HCT116 (cell line): ENCODE results near the gene SETD2. TPM values are rescaled to one million over a fixed set of nuclear protein-coding genes. Genes with fewer than 3 reads are reported as not detected.

Source experiments
- ATAC-seq: fragments of 200-7000 bp; cut with Tn5 transposase; 2 replicates; pipeline ENCODE4 v1.9.1; 2020; ENCODE audit warnings: mild to moderate bottlenecking, moderate library complexity
- BruUV-seq: library from RNA; stranded (reverse); fragments of 400-500 nt; replicated peaks from 2 replicates; lab custom pipeline; 2021; lab: Mats Ljungman, UMichigan
- CTCF ChIA-PET: fragments of 300-600 bp; sonication (Branson Sonifier 250); formaldehyde crosslinking; loops from one replicate; lab custom pipeline; 2021; ENCODE audit warnings: antibody characterized with exemption; lab: Charles Lee
- POLR2A ChIA-PET: fragments of 300-600, 350-600 bp; sonication (Branson Sonifier 250); formaldehyde crosslinking; loops from one replicate; lab custom pipeline; 2021; ENCODE audit warnings: antibody characterized with exemption; lab: Charles Lee
- RAD21 ChIA-PET, 2 experiments: fragments of 300-600 bp; sonication (Branson Sonifier 250); formaldehyde crosslinking; loops; one replicate each; lab custom pipeline; 2023; ENCODE audit warnings: low total read pairs in 2 of 2; ENCODE audit not compliant: uncharacterized antibody in 2 of 2, unreplicated experiment in 2 of 2, low non-redundant PET in 1 of 2; lab: Charles Lee
- DNase-seq: peaks from one replicate; pipeline ENCODE4 v3.0.0-alpha.2; 2010; ENCODE audit warnings: low read depth, low spot score
- H2AFZ ChIP-seq: fragments of 200-600 bp; shearing (Covaris generic), sonication (generic); 2 replicates; pipeline ENCODE4 v1.6.1; 2017; ENCODE audit warnings: low read depth, mixed run types, mixed read lengths, antibody characterized with exemption, low read length; ENCODE audit not compliant: poor library complexity, severe bottlenecking
- H3K27ac ChIP-seq: 2 replicates; pipeline ENCODE4 v1.5.1; 2012; ENCODE audit warnings: low read depth, low read length
- H3K27me3 ChIP-seq: fragments of 200-600 bp; sonication (generic); 2 replicates; pipeline ENCODE4 v1.6.1; 2016; ENCODE audit warnings: mixed run types, low read length, mixed read lengths; ENCODE audit not compliant: insufficient read depth
- H3K36me3 ChIP-seq, 2 experiments: fragments of 200-500 bp in 1 of 2; fragments of 200-600 bp in 1 of 2; sonication (Bioruptor generic) in 1 of 2; sonication (generic) in 1 of 2; 2 replicates each; pipeline versions ENCODE4 v1.5.1 to v1.6.1; 2014 to 2016; ENCODE audit warnings: low read length in 2 of 2, inconsistent platforms in 1 of 2, mixed read lengths in 1 of 2, mixed run types in 1 of 2; ENCODE audit not compliant: insufficient read depth in 2 of 2, control insufficient read depth in 1 of 2
- H3K4me1 ChIP-seq, 2 experiments: fragments of 200-600 bp in 1 of 2; sonication (generic) in 1 of 2; 2 replicates each; pipeline versions ENCODE4 v1.5.1 to v1.6.1; 2012 to 2017; ENCODE audit warnings: low read length in 2 of 2, inconsistent platforms in 1 of 2, mild to moderate bottlenecking in 1 of 2, mixed read lengths in 1 of 2, mixed run types in 1 of 2, moderate library complexity in 1 of 2; ENCODE audit not compliant: insufficient read depth in 2 of 2, control insufficient read depth in 1 of 2
- H3K4me2 ChIP-seq: fragments of 200-600 bp; sonication (generic); 2 replicates; pipeline ENCODE4 v1.6.1; 2017; ENCODE audit warnings: mixed run types, low read length, mixed read lengths
- H3K4me3 ChIP-seq, 2 experiments: fragments of 200-600 bp in 1 of 2; sonication (generic) in 1 of 2; replicated peaks in 1 of 2; 2 replicates each; pipeline ENCODE4 v1.5.1; 2011 to 2016; ENCODE audit warnings: low read length in 2 of 2, control low read depth in 1 of 2, low read depth in 1 of 2, mild to moderate bottlenecking in 1 of 2, mixed read lengths in 1 of 2, mixed run types in 1 of 2
- H3K79me2 ChIP-seq: fragments of 200-600 bp; sonication (generic); 2 replicates; pipeline ENCODE4 v1.6.1; 2017; ENCODE audit warnings: mild to moderate bottlenecking, mixed run types, low read length, moderate library complexity, mixed read lengths; ENCODE audit not compliant: insufficient read depth
- H3K9ac ChIP-seq: fragments of 200-600 bp; sonication (generic); 2 replicates; pipeline ENCODE4 v1.6.1; 2016; ENCODE audit warnings: low read length, mixed read lengths
- H3K9me2 ChIP-seq: fragments of 200-600 bp; sonication (generic), shearing (Covaris generic); 2 replicates; pipeline ENCODE4 v1.6.1; 2017; ENCODE audit warnings: mixed run types, mild to moderate bottlenecking, moderate library complexity; ENCODE audit not compliant: insufficient read depth
- H3K9me3 ChIP-seq, 2 experiments: fragments of 200-500 bp in 1 of 2; fragments of 200-600 bp in 1 of 2; sonication (Bioruptor generic) in 1 of 2; sonication (generic) in 1 of 2; 2 replicates each; pipeline ENCODE4 v1.6.1; 2014 to 2017; ENCODE audit warnings: low read length in 2 of 2, mixed read lengths in 2 of 2, inconsistent platforms in 1 of 2, low read depth in 1 of 2, mild to moderate bottlenecking in 1 of 2, mixed run types in 1 of 2, moderate library complexity in 1 of 2; ENCODE audit not compliant: control insufficient read depth in 1 of 2, insufficient read depth in 1 of 2
- H4K20me1 ChIP-seq: fragments of 200-600 bp; sonication (generic), shearing (Covaris generic); 2 replicates; pipeline ENCODE4 v1.6.1; 2017; ENCODE audit warnings: mixed run types, mild to moderate bottlenecking, moderate library complexity; ENCODE audit not compliant: insufficient read depth
- ATF3 ChIP-seq: IDR thresholded peaks from 2 replicates; pipeline ENCODE4 v1.6.1; 2012
- CBX3 ChIP-seq: IDR thresholded peaks from 2 replicates; pipeline ENCODE4 v1.6.1; 2012; ENCODE audit warnings: low read depth
- CEBPB ChIP-seq: IDR thresholded peaks from 2 replicates; pipeline ENCODE4 v1.6.1; 2012; ENCODE audit warnings: low read depth
- CTCF ChIP-seq, 3 experiments: fragments of 200-600 bp in 1 of 3; sonication (generic) in 1 of 3; IDR thresholded peaks in 2 of 3; conservative IDR thresholded peaks in 1 of 3; 2 replicates each; pipeline ENCODE4 v1.5.1; 2012 to 2017; ENCODE audit warnings: low read depth in 2 of 3, low read length in 2 of 3, antibody characterized with exemption in 1 of 3, borderline replicate concordance in 1 of 3, control low read depth in 1 of 3, mild to moderate bottlenecking in 1 of 3, mixed read lengths in 1 of 3, mixed run types in 1 of 3, moderate library complexity in 1 of 3; ENCODE audit not compliant: insufficient read depth in 1 of 3
- EGR1 ChIP-seq: IDR thresholded peaks from 2 replicates; pipeline ENCODE4 v1.6.1; 2012; ENCODE audit warnings: low read depth
- EZH2 ChIP-seq: fragments of 200-600 bp; sonication (generic); IDR thresholded peaks from 2 replicates; pipeline ENCODE4 v1.6.1; 2017; ENCODE audit warnings: antibody characterized with exemption, mixed run types
- EZH2phosphoT487 ChIP-seq: fragments of 200-600 bp; IDR thresholded peaks from 2 replicates; pipeline ENCODE4 v1.6.1; 2018; ENCODE audit warnings: antibody characterized with exemption, borderline replicate concordance
- FOSL1 ChIP-seq: IDR thresholded peaks from 2 replicates; pipeline ENCODE4 v1.6.1; 2012; ENCODE audit warnings: low read depth
- JUND ChIP-seq: IDR thresholded peaks from 2 replicates; pipeline ENCODE4 v1.6.1; 2012
- MAX ChIP-seq: IDR thresholded peaks from 2 replicates; pipeline ENCODE4 v1.6.1; 2012
- POLR2A ChIP-seq: IDR thresholded peaks from 2 replicates; pipeline ENCODE4 v1.7.0; 2011; ENCODE audit warnings: borderline replicate concordance; ENCODE audit not compliant: insufficient read depth, insufficient read length; ENCODE audit errors: extremely low read depth
- POLR2AphosphoS5 ChIP-seq: IDR thresholded peaks from 2 replicates; pipeline ENCODE4 v1.6.1; 2011; ENCODE audit warnings: mild to moderate bottlenecking, low read depth, low read length, moderate library complexity
- SIN3A ChIP-seq: IDR thresholded peaks from 2 replicates; pipeline ENCODE4 v1.6.1; 2012; ENCODE audit warnings: low read depth
- ZNF274 ChIP-seq: fragments of 200-500 bp; sonication (Bioruptor generic); IDR thresholded peaks from 2 replicates; pipeline ENCODE4 v1.6.1; 2014; ENCODE audit warnings: mild to moderate bottlenecking, low read depth, low read length, inconsistent platforms
- intact Hi-C: fragments of 100-400 bp; cut with micrococcal nuclease; formaldehyde crosslinking; loops from 2 replicates; pipeline ENCODE4 v1.10.0; 2022
- total RNA-seq: library from RNA; stranded (reverse); gene quantifications from one replicate; pipeline ENCODE4 v1.2.1, GENCODE V29; 2021; ENCODE audit not compliant: unreplicated experiment

Gene SETD2
- total RNA-seq, 1 experiment from 2014 or later: 33.0 TPM

- H3K27me3 ChIP-seq: no peaks in the 10 kb centered on the region
- H3K9ac ChIP-seq: no peak overlapping the region
- no peak for ATAC-seq
- no peaks in the 10 kb centered on the region for H4K20me1 ChIP-seq
- H3K4me2 ChIP-seq: no peak overlapping the region
- POLR2A ChIA-PET: no interaction called here
- no peak overlapping the region for H3K4me3 ChIP-seq
- no peak for TF ChIP-seq ATF3
- no peak for TF ChIP-seq ZNF274
- TF ChIP-seq POLR2AphosphoS5: no peak
- TF ChIP-seq EZH2: no peak
- TF ChIP-seq CBX3: no peak
- no peak for TF ChIP-seq CTCF (IDR thresholded peaks at IDR 0.05 in 2 of 3, conservative IDR thresholded peaks at IDR 0.05 in 1 of 3; ENCODE audit: borderline replicate concordance in 1 of 3, insufficient read depth in 1 of 3, low read depth in 2 of 3, low read length in 2 of 3)
- TF ChIP-seq SIN3A: no peak
- TF ChIP-seq EGR1: no peak
- TF ChIP-seq FOSL1: no peak
- TF ChIP-seq POLR2A: no peak
- no peak for TF ChIP-seq CEBPB
- no peak for TF ChIP-seq EZH2phosphoT487
- TF ChIP-seq MAX: no peak
- no peak for TF ChIP-seq JUND
- H3K9me2 ChIP-seq: no peaks in the 10 kb centered on the region
- no peaks in the 10 kb centered on the region for H3K79me2 ChIP-seq
- RAD21 ChIA-PET: no interaction called here
- no TSS peak for BruUV-seq
- DNase-seq: no peak
- CTCF ChIA-PET: interaction anchor here (2.3 kb wide), 1 partner anchor 320 kb away, joined by 9 read pairs; no protein-coding TSS in a partner anchor
- peaks cover 0 to 8% of the 10 kb centered on the region in 2 experiments; a peak in 1 of 4 replicates for H3K4me1 ChIP-seq
- peaks cover 6 to 24% of the 10 kb centered on the region in 2 experiments; a peak in 3 of 4 replicates for H3K36me3 ChIP-seq
- H3K27ac ChIP-seq: no peak overlapping the region
- intact Hi-C loops: no loop called here
- H3K9me3 ChIP-seq: no peaks in the 10 kb centered on the region
- H2AFZ ChIP-seq: no peak overlapping the region
These were observed 159.3 kb downstream of the SETD2 start for GRCh38 chr3:47004369-47005211.
